OCI-LY7 (cell line): ENCODE results near the gene DVL1.

Experiments
- EZH2phosphoT487 ChIP-seq: fragments of 200-600 bp; sonication (generic); IDR thresholded peaks from 2 replicates; pipeline ENCODE4 v1.6.1; 2018; ENCODE audit warnings: low read depth, borderline replicate concordance, mild to moderate bottlenecking, mixed run types, antibody characterized with exemption, low read length, moderate library complexity, mixed read lengths
- TF ChIP-seq, protein P1 (sequence below): fragments of 200-600 bp; sonication (generic); conservative IDR thresholded peaks from 2 replicates; pipeline ENCODE4 v1.5.1; 2014; ENCODE audit warnings: mild to moderate bottlenecking, antibody characterized with exemption, low read length, moderate library complexity, mixed read lengths

GRCh38 chr1:1318777-1319645, 30.2 kb downstream of the DVL1 start:
- TF ChIP-seq, protein P1, sequence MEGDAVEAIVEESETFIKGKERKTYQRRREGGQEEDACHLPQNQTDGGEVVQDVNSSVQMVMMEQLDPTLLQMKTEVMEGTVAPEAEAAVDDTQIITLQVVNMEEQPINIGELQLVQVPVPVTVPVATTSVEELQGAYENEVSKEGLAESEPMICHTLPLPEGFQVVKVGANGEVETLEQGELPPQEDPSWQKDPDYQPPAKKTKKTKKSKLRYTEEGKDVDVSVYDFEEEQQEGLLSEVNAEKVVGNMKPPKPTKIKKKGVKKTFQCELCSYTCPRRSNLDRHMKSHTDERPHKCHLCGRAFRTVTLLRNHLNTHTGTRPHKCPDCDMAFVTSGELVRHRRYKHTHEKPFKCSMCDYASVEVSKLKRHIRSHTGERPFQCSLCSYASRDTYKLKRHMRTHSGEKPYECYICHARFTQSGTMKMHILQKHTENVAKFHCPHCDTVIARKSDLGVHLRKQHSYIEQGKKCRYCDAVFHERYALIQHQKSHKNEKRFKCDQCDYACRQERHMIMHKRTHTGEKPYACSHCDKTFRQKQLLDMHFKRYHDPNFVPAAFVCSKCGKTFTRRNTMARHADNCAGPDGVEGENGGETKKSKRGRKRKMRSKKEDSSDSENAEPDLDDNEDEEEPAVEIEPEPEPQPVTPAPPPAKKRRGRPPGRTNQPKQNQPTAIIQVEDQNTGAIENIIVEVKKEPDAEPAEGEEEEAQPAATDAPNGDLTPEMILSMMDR, result no peak
- TF ChIP-seq EZH2phosphoT487, result no peak
